ENCODE measurements around the gene DCBLD1. TPM values are rescaled to one million over a fixed set of nuclear protein-coding genes. Genes with fewer than 3 reads are reported as not detected.

The DCBLD1 gene
- total RNA-seq, 1 experiment from 2014 or later = 19.5 TPM

- ChIA-PET CTCF (no interaction called here), RAD21 (ENCODE audit: low non-redundant PET in 1 of 2, low total read pairs in 2 of 2, uncharacterized antibody in 2 of 2, unreplicated experiment in 2 of 2) (no interaction called here), POLR2A (no interaction called here)
- Histone ChIP-seq H4K20me1 (ENCODE audit: insufficient read depth) (no peaks in the 10 kb centered on the region), H3K9ac (ENCODE audit: low read length) (no peak overlapping the region), H3K36me3 (ENCODE audit: control insufficient read depth in 1 of 2, insufficient read depth in 2 of 2, low read length in 2 of 2) (no peaks in the 10 kb centered on the region), H3K27ac (ENCODE audit: low read depth, low read length) (no peak overlapping the region), H2AFZ (ENCODE audit: low read depth, low read length, poor library complexity, severe bottlenecking) (no peak overlapping the region), H3K9me3 (ENCODE audit: control insufficient read depth in 1 of 2, insufficient read depth in 1 of 2, low read depth in 1 of 2, low read length in 2 of 2) (no peaks in the 10 kb centered on the region), H3K4me2 (ENCODE audit: low read length) (no peak overlapping the region), H3K79me2 (ENCODE audit: insufficient read depth, low read length) (no peaks in the 10 kb centered on the region), H3K4me1 (ENCODE audit: control insufficient read depth in 1 of 2, insufficient read depth in 2 of 2, low read length in 2 of 2) (peaks cover 9 to 14% of the 10 kb centered on the region in 2 experiments), H3K27me3 (ENCODE audit: insufficient read depth, low read length) (peaks cover 25% of the 10 kb centered on the region; the same call in 1 of the 2 replicates), H3K9me2 (ENCODE audit: insufficient read depth) (no peaks in the 10 kb centered on the region), H3K4me3 (replicated peaks in 1 of 2; ENCODE audit: low read depth in 1 of 2, low read length in 2 of 2) (no peak overlapping the region)
- DNase-seq (ENCODE audit: low read depth, low spot score) = no peak
- intact Hi-C loops (cut with micrococcal nuclease) = loop anchor here (2.0 to 5.0 kb wide), 2 partner anchors 101 to 229 kb away; partner anchors contain the start of gene NUS1
- ATAC-seq = no peak
- no TSS peak for BruUV-seq (replicated peaks)
- no peak for TF ChIP-seq REST (IDR thresholded peaks at IDR 0.05; ENCODE audit: low read depth)
- TF ChIP-seq EZH2phosphoT487 (IDR thresholded peaks at IDR 0.05; ENCODE audit: borderline replicate concordance) = no peak
- TF ChIP-seq CTCF (IDR thresholded peaks at IDR 0.05 in 2 of 3, conservative IDR thresholded peaks at IDR 0.05 in 1 of 3; ENCODE audit: borderline replicate concordance in 1 of 3, insufficient read depth in 1 of 3, low read depth in 2 of 3, low read length in 2 of 3) = no peak
- no peak for TF ChIP-seq EZH2 (IDR thresholded peaks at IDR 0.05)
- TF ChIP-seq ZFX (IDR thresholded peaks at IDR 0.05) = no peak
- TF ChIP-seq SP1 (IDR thresholded peaks at IDR 0.05; ENCODE audit: low read depth) = no peak
- TF ChIP-seq MAX (IDR thresholded peaks at IDR 0.05) = no peak
- no peak for TF ChIP-seq CEBPB (IDR thresholded peaks at IDR 0.05; ENCODE audit: low read depth)
- TF ChIP-seq POLR2A (IDR thresholded peaks at IDR 0.05; ENCODE audit: borderline replicate concordance, extremely low read depth, insufficient read depth, insufficient read length) = no peak
- TF ChIP-seq SIN3A (IDR thresholded peaks at IDR 0.05; ENCODE audit: low read depth) = no peak
- no peak for TF ChIP-seq ZNF274 (IDR thresholded peaks at IDR 0.05; ENCODE audit: low read depth, low read length)
- TF ChIP-seq EGR1 (IDR thresholded peaks at IDR 0.05; ENCODE audit: low read depth) = no peak
- no peak for TF ChIP-seq YY1 (IDR thresholded peaks at IDR 0.05; ENCODE audit: extremely low read depth, insufficient replicate concordance, low read depth, low read length)
- TF ChIP-seq RAD21 (IDR thresholded peaks at IDR 0.05; ENCODE audit: low read depth) = no peak
- no peak for TF ChIP-seq JUND (IDR thresholded peaks at IDR 0.05)
- no peak for TF ChIP-seq ATF3 (IDR thresholded peaks at IDR 0.05)
- no peak for TF ChIP-seq SRF (IDR thresholded peaks at IDR 0.05; ENCODE audit: low read depth)
- TF ChIP-seq ZBTB33 (IDR thresholded peaks at IDR 0.05; ENCODE audit: extremely low read depth, insufficient replicate concordance, low read length) = no peak
- TF ChIP-seq POLR2AphosphoS5 (IDR thresholded peaks at IDR 0.05; ENCODE audit: low read depth, low read length) = no peak
- TF ChIP-seq ELF1 (IDR thresholded peaks at IDR 0.05; ENCODE audit: borderline replicate concordance, low read depth) = no peak
Observed at GRCh38 chr6:117448011-117448410, 34.5 kb upstream of the DCBLD1 start.
